GM12875 (cell line): ENCODE results near the gene MAP3K14.

Experiments used
- H3K4me3 ChIP-seq: one replicate; pipeline ENCODE4 v1.5.1; 2011; ENCODE audit warnings: low read depth, low read length, control low read depth
- CTCF ChIP-seq: IDR thresholded peaks from 2 replicates; pipeline ENCODE4 v1.5.1; 2011; ENCODE audit warnings: low read depth, mild to moderate bottlenecking, control low read depth, inconsistent platforms, low read length, moderate library complexity, borderline replicate concordance; ENCODE audit not compliant: insufficient read depth

MAP3K14 gene

GRCh38 chr17:45226576-45226975 lies 90.2 kb downstream of the MAP3K14 start:
- H3K4me3 ChIP-seq, result peak overlapping the region; percentile 79
- no peak for TF ChIP-seq CTCF

GRCh38 chr17:45225964-45226530 lies 90.8 kb downstream of the MAP3K14 start:
- peak overlapping the region; percentile 79 for H3K4me3 ChIP-seq
- TF ChIP-seq CTCF, result no peak

GRCh38 chr17:45225051-45225700 lies 91.6 kb downstream of the MAP3K14 start:
- peak overlapping the region; percentile 79 for H3K4me3 ChIP-seq

GRCh38 chr17:45224671-45225050 lies 92.2 kb downstream of the MAP3K14 start:
- H3K4me3 ChIP-seq, result peak overlapping the region; percentile 79
- no peak for TF ChIP-seq CTCF

More at GRCh38 chr17:45225051-45225700, 91.6 kb downstream of the MAP3K14 start:
- TF ChIP-seq CTCF, result no peak

GRCh38 chr17:45223539-45224528 lies 93.0 kb downstream of the MAP3K14 start:
- peak overlapping the region; percentile 79 for H3K4me3 ChIP-seq
- peak; percentile 35; the same call in 1 of the 2 replicates for TF ChIP-seq CTCF

GRCh38 chr17:45222996-45223538 lies 93.8 kb downstream of the MAP3K14 start:
- H3K4me3 ChIP-seq, result peak overlapping the region; percentile 79
- no peak for TF ChIP-seq CTCF
